Activated T-helper 1 cell treated with anti-CD3 and anti-CD28 coated beads, Interleukin-12 subunit alpha, Interleukin-12 subunit beta, Interleukin-2, Interleukin-4 antibody, amounts not matched to agents 30 ng/mL and 10 ng/mL and 1 ng/mL, durations not matched to agents 14 hours and 24 hours and 36 hours (primary cell): ENCODE data around the gene RBM4B. TPM values are rescaled to one million over a fixed set of nuclear protein-coding genes. Genes with fewer than 3 reads are reported as not detected.
"Not testable (repeated sequence)": the region's sequence is repeated elsewhere in the genome, so short reads cannot be mapped to it uniquely, and the experiment has no call there.

ENCODE experiments used
- DNase-seq: peaks from one replicate; pipeline ENCODE4 v3.0.0; 2021; ENCODE audit warnings: low spot score
- H3K27ac Mint-ChIP-seq: one replicate; pipeline ENCODE4 v1.8.0; 2021; ENCODE audit warnings: mild to moderate bottlenecking, mixed read lengths
- H3K27me3 Mint-ChIP-seq: one replicate; pipeline ENCODE4 v1.8.0; 2022; ENCODE audit warnings: mild to moderate bottlenecking, moderate library complexity, mixed read lengths; ENCODE audit not compliant: insufficient read depth
- H3K36me3 Mint-ChIP-seq: one replicate; pipeline ENCODE4 v1.8.0; 2021; ENCODE audit warnings: low read depth, mixed read lengths
- H3K4me1 Mint-ChIP-seq: one replicate; pipeline ENCODE4 v1.8.0; 2021; ENCODE audit warnings: low read depth, mixed read lengths
- H3K4me3 Mint-ChIP-seq: one replicate; pipeline ENCODE4 v1.8.0; 2021; ENCODE audit warnings: mild to moderate bottlenecking, moderate library complexity, mixed read lengths
- H3K9me3 Mint-ChIP-seq: one replicate; pipeline ENCODE4 v1.8.0; 2021; ENCODE audit warnings: mixed read lengths
- intact Hi-C: fragments of 100-400 bp; cut with micrococcal nuclease; formaldehyde crosslinking; loops from one replicate; pipeline ENCODE4 v1.15.1; 2024
- total RNA-seq: library from RNA; stranded (reverse); gene quantifications from 2 replicates; pipeline ENCODE4 v1.2.3, GENCODE V29; 2022

The RBM4B gene, protein sequence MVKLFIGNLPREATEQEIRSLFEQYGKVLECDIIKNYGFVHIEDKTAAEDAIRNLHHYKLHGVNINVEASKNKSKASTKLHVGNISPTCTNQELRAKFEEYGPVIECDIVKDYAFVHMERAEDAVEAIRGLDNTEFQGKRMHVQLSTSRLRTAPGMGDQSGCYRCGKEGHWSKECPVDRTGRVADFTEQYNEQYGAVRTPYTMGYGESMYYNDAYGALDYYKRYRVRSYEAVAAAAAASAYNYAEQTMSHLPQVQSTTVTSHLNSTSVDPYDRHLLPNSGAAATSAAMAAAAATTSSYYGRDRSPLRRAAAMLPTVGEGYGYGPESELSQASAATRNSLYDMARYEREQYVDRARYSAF
- 14.3 and 16.6 TPM in 2 replicates for total RNA-seq

GRCh38 chr11:66677599-66678375 lies at the start of gene RBM4B:
TSS of gene RBM4B (minus strand) at chr11:66677887. CDS start at chr11:66677079, 808 bp downstream.
- peaks cover 15% of the 10 kb centered on the region for H3K36me3 Mint-ChIP-seq
- no peaks in the 10 kb centered on the region for H3K9me3 Mint-ChIP-seq
- peak; percentile 94 for DNase-seq
- H3K27ac Mint-ChIP-seq, result peak within 1 kb of the TSS; percentile 97
- peaks cover 35% of the 10 kb centered on the region for H3K4me1 Mint-ChIP-seq
- intact Hi-C loops, result loop anchor here (1.0 to 5.0 kb wide), 15 partner anchors 39 to 388 kb away; partner anchors contain the start of genes ACTN3, BBS1, CCDC87 and CCS
- H3K27me3 Mint-ChIP-seq, result no peaks in the 10 kb centered on the region
- H3K4me3 Mint-ChIP-seq, result peak within 1 kb of the TSS; percentile 95

- Mint-ChIP-seq H3K4me1 (peaks cover 14% of the 10 kb centered on the region), H3K4me3 (no peak overlapping the region), H3K9me3 (no peaks in the 10 kb centered on the region), H3K27me3 (peaks cover 43% of the 10 kb centered on the region), H3K27ac (no peak overlapping the region), H3K36me3 (peaks cover 3% of the 10 kb centered on the region)
- intact Hi-C loops, result loop anchor here (2.0 kb wide), 1 partner anchor 19 kb away; a partner anchor contains a TSS
- no peak for DNase-seq
Measured at GRCh38 chr11:66725647-66726046, 48.0 kb upstream of the RBM4B start.

DNA sequence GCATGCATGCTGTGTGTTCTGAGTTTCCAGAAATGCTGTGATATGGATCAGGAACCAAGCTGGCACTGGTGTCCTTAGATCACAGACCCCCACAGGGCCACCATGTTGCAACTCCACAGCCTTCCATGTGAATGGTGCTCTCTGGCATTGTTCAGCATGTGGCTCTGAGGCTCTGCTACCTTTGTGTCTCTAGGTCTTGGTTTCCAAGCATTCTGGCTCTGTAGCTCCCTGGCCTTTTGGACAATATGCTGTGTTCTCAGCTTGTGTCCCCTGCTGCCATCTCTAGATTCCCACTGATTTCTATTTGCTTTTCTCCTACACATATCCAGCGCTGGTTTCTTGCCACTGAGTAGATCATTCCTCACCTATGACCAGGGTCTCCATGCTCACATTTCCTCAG lies 47.4 kb upstream of the RBM4B start:
- DNase-seq, result no peak
- H3K4me3 Mint-ChIP-seq, result no peak overlapping the region
- H3K36me3 Mint-ChIP-seq, result peaks cover 3% of the 10 kb centered on the region
- H3K27me3 Mint-ChIP-seq, result peaks cover 46% of the 10 kb centered on the region
- no peaks in the 10 kb centered on the region for H3K9me3 Mint-ChIP-seq
- H3K4me1 Mint-ChIP-seq, result peaks cover 19% of the 10 kb centered on the region
- no peak overlapping the region for H3K27ac Mint-ChIP-seq
- intact Hi-C loops, result no loop called here

DNA sequence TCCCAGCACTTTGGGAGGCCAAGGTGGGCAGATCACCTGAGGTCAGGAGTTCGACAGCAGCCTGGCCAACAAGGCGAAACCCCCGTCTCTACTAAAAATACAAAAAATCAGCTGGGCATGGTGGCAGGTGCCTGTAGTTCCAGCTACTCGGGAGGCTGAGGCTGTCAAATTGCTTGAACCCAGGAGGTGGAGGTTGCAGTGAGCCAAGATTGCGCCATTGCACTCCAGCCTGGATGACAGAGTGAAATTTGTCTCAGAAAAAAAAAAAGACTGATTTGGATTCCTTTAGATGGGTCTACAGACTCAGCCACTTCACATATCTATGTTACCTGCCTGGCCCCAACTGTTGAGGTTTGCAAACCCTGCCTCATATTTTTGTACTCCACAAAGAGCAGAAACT lies 46.5 kb upstream of the RBM4B start:
- H3K36me3 Mint-ChIP-seq, intact Hi-C loops: not testable (repeated sequence)
- peaks cover 22% of the 10 kb centered on the region for H3K4me1 Mint-ChIP-seq

GRCh38 chr11:66723693-66724092 lies 46.0 kb upstream of the RBM4B start:
- peaks cover 2% of the 10 kb centered on the region for H3K36me3 Mint-ChIP-seq
- H3K4me1 Mint-ChIP-seq, result peaks cover 17% of the 10 kb centered on the region

More for the DNA sequence above, 46.5 kb upstream of the RBM4B start:
- not testable (repeated sequence) for H3K4me3 Mint-ChIP-seq, H3K27ac Mint-ChIP-seq, H3K9me3 Mint-ChIP-seq, DNase-seq
- H3K27me3 Mint-ChIP-seq, result peaks cover 42% of the 10 kb centered on the region

GRCh38 chr11:66722745-66723651 lies 45.3 kb upstream of the RBM4B start:
- no peak overlapping the region for H3K27ac Mint-ChIP-seq
- peaks cover 34% of the 10 kb centered on the region for H3K27me3 Mint-ChIP-seq
- no peaks in the 10 kb centered on the region for H3K36me3 Mint-ChIP-seq
- no peaks in the 10 kb centered on the region for H3K9me3 Mint-ChIP-seq
- no peak for DNase-seq
- intact Hi-C loops, result no loop called here
- H3K4me3 Mint-ChIP-seq, result no peak overlapping the region
- H3K4me1 Mint-ChIP-seq, result peaks cover 14% of the 10 kb centered on the region

More at GRCh38 chr11:66723693-66724092, 46.0 kb upstream of the RBM4B start:
- Mint-ChIP-seq H3K4me3 (no peak overlapping the region), H3K27me3 (peaks cover 37% of the 10 kb centered on the region), H3K27ac (no peak overlapping the region), H3K9me3 (no peaks in the 10 kb centered on the region)
- intact Hi-C loops, result no loop called here
- no peak for DNase-seq

GRCh38 chr11:66721939-66722338 lies 44.3 kb upstream of the RBM4B start:
- Mint-ChIP-seq H3K4me1 (peaks cover 10% of the 10 kb centered on the region), H3K9me3 (no peaks in the 10 kb centered on the region)

GRCh38 chr11:66720899-66721470 lies 43.3 kb upstream of the RBM4B start:
- intact Hi-C loops, result no loop called here
- Mint-ChIP-seq H3K36me3 (no peaks in the 10 kb centered on the region), H3K27me3 (peaks cover 19% of the 10 kb centered on the region), H3K4me3 (no peak overlapping the region), H3K27ac (peak overlapping the region; percentile 14), H3K4me1 (peaks cover 9% of the 10 kb centered on the region), H3K9me3 (no peaks in the 10 kb centered on the region)
- no peak for DNase-seq

More at GRCh38 chr11:66721939-66722338, 44.3 kb upstream of the RBM4B start:
- Mint-ChIP-seq H3K27ac (no peak overlapping the region), H3K4me3 (no peak overlapping the region), H3K27me3 (peaks cover 29% of the 10 kb centered on the region), H3K36me3 (no peaks in the 10 kb centered on the region)
- intact Hi-C loops, result no loop called here
- DNase-seq, result no peak

DNA sequence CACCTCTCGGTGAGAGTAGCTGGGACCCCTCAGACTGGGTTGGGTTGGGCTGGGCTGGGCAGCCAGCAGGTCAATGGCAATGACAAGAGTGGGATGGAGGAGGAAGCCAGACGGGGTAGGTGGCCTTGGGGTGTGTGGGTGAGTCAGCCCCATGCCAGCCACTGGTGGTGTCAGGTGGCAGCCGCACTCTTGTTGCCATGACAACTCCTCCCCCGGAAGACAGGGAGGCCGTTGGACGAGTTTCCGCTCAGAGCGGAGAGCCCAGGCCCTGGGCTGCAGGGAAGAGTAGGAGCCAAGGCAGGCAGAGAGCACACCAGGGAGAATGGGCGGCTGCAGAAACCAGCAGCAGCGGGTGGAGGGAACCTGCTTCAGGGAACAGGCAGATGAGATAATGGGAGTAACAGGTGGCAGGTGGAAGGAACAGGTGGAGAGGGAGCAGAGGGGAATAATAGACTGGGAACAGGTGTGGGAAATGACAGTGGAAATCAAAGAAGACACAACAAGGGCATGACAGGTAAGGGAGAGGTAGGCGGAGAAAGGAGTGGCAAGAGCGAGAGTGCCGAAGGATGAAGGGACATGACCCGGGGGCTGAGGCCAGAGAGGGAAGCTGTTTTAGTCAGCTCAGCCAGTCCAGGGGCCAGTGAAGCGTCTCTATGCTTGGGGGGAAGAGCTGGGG lies 42.7 kb upstream of the RBM4B start:
- Mint-ChIP-seq H3K4me3 (no peak overlapping the region), H3K36me3 (no peaks in the 10 kb centered on the region), H3K9me3 (no peaks in the 10 kb centered on the region), H3K4me1 (peaks cover 9% of the 10 kb centered on the region), H3K27me3 (peaks cover 13% of the 10 kb centered on the region), H3K27ac (no peak overlapping the region)
- peak; percentile 31 for DNase-seq
- intact Hi-C loops, result no loop called here

- Mint-ChIP-seq H3K27me3 (peaks cover 6% of the 10 kb centered on the region), H3K36me3 (no peaks in the 10 kb centered on the region), H3K4me1 (peaks cover 9% of the 10 kb centered on the region), H3K27ac (no peak overlapping the region), H3K4me3 (no peak overlapping the region), H3K9me3 (no peaks in the 10 kb centered on the region)
- DNase-seq, result no peak
- intact Hi-C loops, result no loop called here
Measured at GRCh38 chr11:66719111-66719872, 41.6 kb upstream of the RBM4B start.

DNA sequence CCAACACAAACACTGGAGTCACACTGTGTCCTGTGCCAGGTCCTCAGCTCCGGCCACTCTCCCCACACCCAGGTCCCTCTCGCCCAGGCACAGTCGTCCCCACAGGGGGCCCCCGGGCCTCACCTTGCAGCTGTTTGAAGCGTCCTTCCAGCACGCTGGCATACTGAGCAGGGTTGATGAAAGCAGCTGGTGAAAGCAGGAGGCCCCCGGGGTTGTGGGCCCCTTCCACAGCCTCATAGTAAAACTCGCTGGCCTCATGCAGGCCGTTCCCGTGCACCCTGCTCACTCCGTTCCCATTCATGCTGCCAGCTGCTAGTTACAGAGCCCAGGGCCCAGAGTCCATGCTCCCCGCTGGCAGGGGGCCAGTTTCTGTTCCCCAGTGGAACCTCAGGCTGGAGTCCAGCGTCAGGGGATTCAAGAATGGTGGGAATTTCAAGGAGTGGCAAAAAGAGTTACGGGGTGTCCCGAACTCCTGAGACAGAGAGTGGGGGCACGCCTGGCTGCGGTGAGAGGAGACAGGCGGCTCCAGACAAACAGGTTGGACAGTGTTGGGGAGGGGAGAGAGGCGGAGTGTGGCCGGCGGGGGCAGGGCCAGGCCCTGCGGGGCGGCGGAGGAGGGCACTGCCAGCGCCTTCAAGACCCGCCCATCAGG lies 40.8 kb upstream of the RBM4B start:
- intact Hi-C loops, result no loop called here
- H3K4me3 Mint-ChIP-seq, result no peak overlapping the region
- no peaks in the 10 kb centered on the region for H3K9me3 Mint-ChIP-seq

More for the DNA sequence above, 40.8 kb upstream of the RBM4B start:
- peaks cover 5% of the 10 kb centered on the region for H3K27me3 Mint-ChIP-seq
- H3K27ac Mint-ChIP-seq, result no peak overlapping the region
- no peaks in the 10 kb centered on the region for H3K36me3 Mint-ChIP-seq
- no peak for DNase-seq
- peaks cover 9% of the 10 kb centered on the region for H3K4me1 Mint-ChIP-seq
